C4-2B (cell line): Measurements from ENCODE around the gene ANKS6.

Experiments
- ZFX ChIP-seq: fragments of 450-650 bp; IDR thresholded peaks from 2 replicates; pipeline ENCODE4 v1.6.1; 2017
- TF ChIP-seq, protein P1 (sequence below): fragments of 450-650 bp; conservative IDR thresholded peaks from 2 replicates; pipeline ENCODE4 v1.5.1; 2017; ENCODE audit warnings: mild to moderate bottlenecking

DNA sequence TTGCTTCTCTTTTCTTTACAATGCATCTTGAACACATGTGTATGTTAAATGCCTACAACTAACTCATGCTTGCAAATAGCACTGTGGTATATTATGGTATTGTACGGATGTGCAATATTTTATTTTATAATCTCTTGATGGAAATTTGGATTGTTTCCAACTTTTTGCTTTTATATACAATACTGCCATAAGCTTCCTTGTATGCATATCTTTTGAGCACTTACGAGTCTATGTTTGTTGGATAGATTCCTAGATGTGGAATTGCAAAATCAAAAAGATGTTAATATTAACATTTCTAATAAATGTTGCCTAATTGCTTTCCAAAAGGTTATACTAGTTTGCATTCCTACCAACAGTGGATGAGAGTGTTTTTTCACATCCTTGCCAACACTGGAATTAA is 7.7 kb upstream of the ANKS6 start:
- TF ChIP-seq, protein P1, sequence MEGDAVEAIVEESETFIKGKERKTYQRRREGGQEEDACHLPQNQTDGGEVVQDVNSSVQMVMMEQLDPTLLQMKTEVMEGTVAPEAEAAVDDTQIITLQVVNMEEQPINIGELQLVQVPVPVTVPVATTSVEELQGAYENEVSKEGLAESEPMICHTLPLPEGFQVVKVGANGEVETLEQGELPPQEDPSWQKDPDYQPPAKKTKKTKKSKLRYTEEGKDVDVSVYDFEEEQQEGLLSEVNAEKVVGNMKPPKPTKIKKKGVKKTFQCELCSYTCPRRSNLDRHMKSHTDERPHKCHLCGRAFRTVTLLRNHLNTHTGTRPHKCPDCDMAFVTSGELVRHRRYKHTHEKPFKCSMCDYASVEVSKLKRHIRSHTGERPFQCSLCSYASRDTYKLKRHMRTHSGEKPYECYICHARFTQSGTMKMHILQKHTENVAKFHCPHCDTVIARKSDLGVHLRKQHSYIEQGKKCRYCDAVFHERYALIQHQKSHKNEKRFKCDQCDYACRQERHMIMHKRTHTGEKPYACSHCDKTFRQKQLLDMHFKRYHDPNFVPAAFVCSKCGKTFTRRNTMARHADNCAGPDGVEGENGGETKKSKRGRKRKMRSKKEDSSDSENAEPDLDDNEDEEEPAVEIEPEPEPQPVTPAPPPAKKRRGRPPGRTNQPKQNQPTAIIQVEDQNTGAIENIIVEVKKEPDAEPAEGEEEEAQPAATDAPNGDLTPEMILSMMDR = no peak
- no peak for TF ChIP-seq ZFX
